GM13977 (cell line): Measurements from ENCODE around the gene TWNK.
"Not testable (repeated sequence)": the region's sequence is repeated elsewhere in the genome, so short reads cannot be mapped to it uniquely, and the experiment has no call there.

Experiments used
- DNase-seq: peaks from one replicate; pipeline ENCODE4 v3.0.0; 2012; ENCODE audit warnings: low spot score
- CTCF ChIP-seq: IDR thresholded peaks from 2 replicates; pipeline ENCODE4 v1.5.1; 2012; ENCODE audit warnings: mild to moderate bottlenecking, control low read depth; ENCODE audit not compliant: insufficient read depth; ENCODE audit errors: extremely low read depth, missing control alignments
- in situ Hi-C: fragments of 300-500 bp; cut with MboI; formaldehyde crosslinking; loops from one replicate; pipeline ENCODE4 v1.12.0; 2022; ENCODE audit warnings: low sequenced_read_pairs, low pct_unique_long_range_greater_than_20kb, mixed read lengths, inconsistent platforms; ENCODE audit not compliant: unreplicated experiment

Gene TWNK

DNA sequence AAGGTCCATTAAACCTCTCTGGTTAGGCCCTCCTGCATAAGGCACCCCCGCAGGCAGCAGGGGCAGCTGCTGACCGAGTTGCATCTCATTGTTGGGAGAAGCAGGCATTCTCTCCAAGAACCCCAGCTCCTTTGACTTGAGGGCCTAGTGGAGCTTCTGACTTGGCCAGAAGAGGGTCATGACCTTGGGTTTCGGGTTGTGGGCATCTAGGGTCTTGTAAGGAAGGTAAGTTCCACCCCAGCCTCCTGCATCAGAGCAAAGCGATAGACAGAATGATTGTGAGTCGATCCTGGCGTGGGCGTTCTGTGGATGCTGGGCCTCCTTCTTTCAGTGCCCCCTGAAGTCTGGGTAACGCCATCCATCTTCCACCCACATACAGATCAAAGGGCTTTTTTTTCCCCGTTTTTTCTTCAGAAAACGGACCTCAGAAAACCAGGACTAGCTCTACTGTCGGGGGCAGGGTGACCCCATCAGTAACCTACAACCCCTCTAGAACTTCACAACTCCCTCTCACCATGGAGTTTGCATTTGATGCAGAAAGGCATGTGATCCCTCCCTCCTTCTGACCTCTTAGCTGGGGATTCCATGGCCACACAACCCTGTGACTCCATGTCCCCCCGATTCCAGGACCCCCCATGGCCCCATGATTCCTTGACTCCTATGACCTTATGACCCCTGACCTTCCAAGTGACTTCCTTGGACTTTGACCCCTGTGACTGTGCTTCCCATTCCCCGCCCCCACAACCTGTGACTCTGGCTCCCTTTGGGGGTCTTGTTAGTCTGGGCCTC, 15.0 kb upstream of the TWNK start:
- no peak for DNase-seq
- in situ Hi-C loops, result no loop called here
- no peak for TF ChIP-seq CTCF

DNA sequence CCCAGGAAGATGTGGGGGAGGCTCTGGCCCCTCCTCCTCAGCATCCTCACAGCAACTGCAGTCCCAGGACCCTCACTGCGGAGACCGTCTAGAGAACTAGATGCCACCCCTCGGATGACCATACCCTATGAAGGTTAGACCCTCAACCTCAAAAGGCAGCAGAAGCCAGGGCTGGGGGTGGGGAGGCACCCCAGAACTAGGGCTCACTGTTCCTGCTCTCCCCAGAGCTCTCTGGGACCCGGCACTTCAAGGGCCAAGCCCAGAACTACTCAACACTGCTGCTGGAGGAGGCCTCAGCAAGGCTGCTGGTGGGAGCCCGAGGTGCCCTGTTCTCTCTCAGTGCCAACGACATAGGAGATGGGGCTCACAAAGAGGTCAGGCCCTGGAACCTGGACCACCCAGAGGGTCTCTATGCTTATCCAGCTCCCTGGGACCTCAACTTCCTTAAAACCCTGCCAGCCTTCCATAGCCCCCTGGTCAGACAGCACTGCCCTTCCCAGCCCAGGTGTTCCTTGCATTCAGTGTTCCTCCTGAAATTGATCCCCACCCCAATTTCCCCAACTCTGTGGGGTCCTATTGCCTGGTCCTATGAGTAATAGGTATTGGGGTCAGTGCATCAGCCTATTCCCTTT, 14.3 kb upstream of the TWNK start:
- in situ Hi-C loops, result no loop called here
- no peak for TF ChIP-seq CTCF
- no peak for DNase-seq

- in situ Hi-C loops, DNase-seq: not testable (repeated sequence)
These were observed 11.9 kb upstream of the TWNK start for GRCh38 chr10:100975397-100975796.

DNA sequence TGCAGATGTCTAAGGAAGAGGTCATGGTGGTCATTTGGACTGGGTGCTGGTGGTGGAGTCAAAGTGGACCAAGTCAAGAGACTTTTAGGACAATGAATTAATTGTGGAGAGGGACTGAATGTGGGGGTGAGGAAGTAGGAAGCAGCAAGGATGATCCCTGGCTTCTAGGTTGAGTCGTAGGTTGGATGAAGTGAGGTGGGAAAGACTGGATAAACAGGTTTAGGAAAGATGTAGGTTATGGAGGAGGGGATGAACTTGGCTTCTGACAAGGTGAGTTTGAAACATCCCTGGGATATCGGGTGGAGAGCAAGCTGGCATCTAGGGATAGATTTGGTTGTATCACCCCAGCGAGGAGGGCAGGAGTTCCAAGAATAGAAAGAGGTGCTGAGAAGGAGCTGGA, 10.4 kb upstream of the TWNK start:
- no peak for TF ChIP-seq CTCF
- in situ Hi-C loops, result no loop called here
- DNase-seq, result no peak

- in situ Hi-C loops, result no loop called here
- no peak for TF ChIP-seq CTCF
- DNase-seq, result no peak
These were observed 9.9 kb upstream of the TWNK start for GRCh38 chr10:100977436-100977835.

- no peak for DNase-seq
These were observed 9.0 kb upstream of the TWNK start for GRCh38 chr10:100978121-100978900.

More at GRCh38 chr10:100978121-100978900, 9.0 kb upstream of the TWNK start:
- in situ Hi-C loops, result no loop called here
- no peak for TF ChIP-seq CTCF
